Esophagus (tissue), 2 donors: Measurements from ENCODE around the gene HARBI1. TPM values are rescaled to one million over a fixed set of nuclear protein-coding genes. Genes with fewer than 3 reads are reported as not detected.

ENCODE experiments used
- polyA plus RNA-seq, 2 donors: library from polyadenylated mRNA; stranded (reverse); fragments of 200-250 nt; gene quantifications; one replicate each; pipeline ENCODE4 v1.2.3, GENCODE V29; 2013
- donor health status: healthy with polysubstance abuse.
- donor health status: Bipolar disorder and iron deficiency.

Gene HARBI1
- polyA plus RNA-seq, 2 donors = 1.7 to 2.8 TPM

Other genes starting within 250 kb of the HARBI1 start
- 10 to 100 TPM; 19.9 to 24.3 TPM for gene MDK, start 235.6 kb downstream of the HARBI1 start, polyA plus RNA-seq
- under 1 TPM in 1 of 2 donors, not detected in 1; 0.02 TPM for gene CHRM4, start 225.5 kb downstream of the HARBI1 start, polyA plus RNA-seq
- gene AMBRA1, start 23.2 kb downstream of the HARBI1 start, polyA plus RNA-seq = 10 to 100 TPM in 1 of 2 donors, 1 to 10 TPM in 1; 9.0 to 11.2 TPM
- 10 to 100 TPM; 20.0 to 26.5 TPM for gene ATG13, start 326 bp upstream of the HARBI1 start, polyA plus RNA-seq
- 10 to 100 TPM; 27.3 to 33.8 TPM for gene ARHGAP1, start 83.4 kb upstream of the HARBI1 start, polyA plus RNA-seq
- gene ZNF408, start 83.8 kb upstream of the HARBI1 start, polyA plus RNA-seq = 1 to 10 TPM; 7.8 to 8.1 TPM
- gene F2, start 102.0 kb upstream of the HARBI1 start, polyA plus RNA-seq = under 1 TPM in 1 of 2 donors, not detected in 1; 0.04 TPM
- 10 to 100 TPM in 1 of 2 donors, 1 to 10 TPM in 1; 5.0 to 13.4 TPM for gene CKAP5, start 229.1 kb upstream of the HARBI1 start, polyA plus RNA-seq